BJ (cell line): Measurements from ENCODE around the gene UGGT1. TPM values are rescaled to one million over a fixed set of nuclear protein-coding genes. Genes with fewer than 3 reads are reported as not detected.

Experiments
- CTCF ChIA-PET: fragments of 350-600 bp; formaldehyde crosslinking; extraction: SDS; loops from one replicate; lab custom pipeline; 2021; ENCODE audit warnings: antibody characterized with exemption, inconsistent platforms; lab: Yijun Ruan, JAX
- POLR2A ChIA-PET: fragments of 300-600 bp; sonication (Branson Sonifier 250); formaldehyde crosslinking; extraction: SDS; loops from one replicate; lab custom pipeline; 2021; ENCODE audit warnings: antibody characterized with exemption; lab: Charles Lee
- DNase-seq: peaks from one replicate; pipeline ENCODE4 v3.0.0-alpha.2; 2011; ENCODE audit warnings: low read depth
- H3K27me3 ChIP-seq: 2 replicates; pipeline ENCODE4 v1.6.0; 2011; ENCODE audit warnings: low read length; ENCODE audit not compliant: control insufficient read depth, insufficient read depth
- H3K36me3 ChIP-seq: 2 replicates; pipeline ENCODE4 v1.5.1; 2011; ENCODE audit warnings: low read length; ENCODE audit not compliant: control insufficient read depth, insufficient read depth
- H3K4me3 ChIP-seq: 2 replicates; pipeline ENCODE4 v1.5.1; 2011; ENCODE audit warnings: low read depth, mild to moderate bottlenecking, control low read depth, low read length
- polyA plus RNA-seq: library from polyadenylated mRNA; depleted of rRNA; stranded (reverse); fragments of >200 nt; gene quantifications from 2 replicates; pipeline ENCODE4 v1.2.3, GENCODE V29; 2011
- TF ChIP-seq, protein P1 (sequence below): IDR thresholded peaks from 2 replicates; pipeline ENCODE4 v1.5.1; 2011; ENCODE audit warnings: low read depth, mild to moderate bottlenecking, control low read depth, inconsistent platforms, low read length, moderate library complexity; ENCODE audit not compliant: insufficient read depth

Gene UGGT1
- polyA plus RNA-seq, 1 experiment = 28.6 TPM

DNA sequence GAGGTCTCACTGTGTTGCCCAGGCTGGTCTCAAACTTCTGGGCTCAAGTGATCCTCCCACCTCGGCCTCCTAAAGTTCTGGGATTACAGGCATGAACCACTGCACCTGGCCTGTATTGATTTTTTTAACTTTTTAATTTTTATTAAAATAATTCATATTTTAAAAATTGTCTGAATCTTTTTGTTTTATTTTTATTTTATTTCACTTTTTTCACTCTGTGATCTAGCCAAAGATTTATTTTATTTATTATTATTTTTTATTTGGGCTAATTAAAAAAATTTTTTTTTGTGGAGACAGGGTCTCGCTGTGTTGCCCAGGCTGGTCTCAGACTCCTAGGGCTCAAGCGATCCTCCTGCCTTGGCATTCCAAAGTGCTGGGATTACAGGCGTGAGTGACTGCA lies 14.1 kb downstream of the UGGT1 start:
- POLR2A ChIA-PET = no interaction called here
- Histone ChIP-seq H3K36me3 (peaks cover under 1% of the 10 kb centered on the region), H3K4me3 (no peak overlapping the region), H3K27me3 (no peaks in the 10 kb centered on the region)
- CTCF ChIA-PET = interaction anchor here (1.4 kb wide), 1 partner anchor 22 kb away, joined by 3 read pairs; no protein-coding TSS in a partner anchor
- TF ChIP-seq, protein P1, sequence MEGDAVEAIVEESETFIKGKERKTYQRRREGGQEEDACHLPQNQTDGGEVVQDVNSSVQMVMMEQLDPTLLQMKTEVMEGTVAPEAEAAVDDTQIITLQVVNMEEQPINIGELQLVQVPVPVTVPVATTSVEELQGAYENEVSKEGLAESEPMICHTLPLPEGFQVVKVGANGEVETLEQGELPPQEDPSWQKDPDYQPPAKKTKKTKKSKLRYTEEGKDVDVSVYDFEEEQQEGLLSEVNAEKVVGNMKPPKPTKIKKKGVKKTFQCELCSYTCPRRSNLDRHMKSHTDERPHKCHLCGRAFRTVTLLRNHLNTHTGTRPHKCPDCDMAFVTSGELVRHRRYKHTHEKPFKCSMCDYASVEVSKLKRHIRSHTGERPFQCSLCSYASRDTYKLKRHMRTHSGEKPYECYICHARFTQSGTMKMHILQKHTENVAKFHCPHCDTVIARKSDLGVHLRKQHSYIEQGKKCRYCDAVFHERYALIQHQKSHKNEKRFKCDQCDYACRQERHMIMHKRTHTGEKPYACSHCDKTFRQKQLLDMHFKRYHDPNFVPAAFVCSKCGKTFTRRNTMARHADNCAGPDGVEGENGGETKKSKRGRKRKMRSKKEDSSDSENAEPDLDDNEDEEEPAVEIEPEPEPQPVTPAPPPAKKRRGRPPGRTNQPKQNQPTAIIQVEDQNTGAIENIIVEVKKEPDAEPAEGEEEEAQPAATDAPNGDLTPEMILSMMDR = no peak
- no peak for DNase-seq

DNA sequence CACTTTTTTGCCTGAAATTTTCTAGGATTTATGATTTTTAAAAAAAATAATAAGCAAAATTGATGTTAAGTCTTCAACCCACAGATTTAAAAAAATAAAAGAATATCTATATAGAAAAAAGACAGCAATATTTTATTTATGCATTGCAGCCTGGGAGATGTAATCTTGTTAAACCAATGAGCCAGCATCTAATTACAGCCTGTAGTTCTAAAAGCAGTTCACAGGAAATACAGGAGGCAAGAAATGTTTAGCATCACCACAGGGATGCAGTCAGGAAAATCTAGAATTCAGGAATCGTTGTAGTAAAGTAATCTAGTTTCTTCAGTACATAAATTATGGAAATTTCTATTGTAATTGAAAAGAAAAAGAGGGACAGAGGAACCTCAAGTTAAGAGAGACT lies 17.2 kb downstream of the UGGT1 start:
- ChIA-PET CTCF (no interaction called here), POLR2A (no interaction called here)
- Histone ChIP-seq H3K36me3 (peaks cover 3% of the 10 kb centered on the region), H3K27me3 (no peaks in the 10 kb centered on the region), H3K4me3 (no peak overlapping the region)
- DNase-seq = no peak
- TF ChIP-seq, protein P1 = no peak

DNA sequence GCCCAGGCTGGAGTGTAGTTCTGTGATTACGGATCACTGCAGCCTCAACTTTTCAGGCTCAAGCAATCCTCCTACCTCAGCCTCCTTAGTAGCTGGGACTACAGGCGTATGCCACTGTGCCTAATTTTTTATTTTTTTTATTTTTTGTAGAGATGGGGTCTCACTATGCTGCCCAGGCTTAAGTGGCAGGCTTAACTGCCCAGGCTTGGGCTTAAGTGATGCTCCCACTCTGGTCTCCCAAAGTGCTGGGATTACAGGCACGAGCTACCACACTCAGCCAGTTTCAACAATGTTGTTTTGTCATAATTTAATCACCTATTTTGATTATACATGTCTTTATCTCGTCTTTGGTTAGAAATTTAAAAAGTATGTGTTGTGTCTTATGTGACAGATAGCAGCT lies 18.2 kb downstream of the UGGT1 start:
- H3K27me3 ChIP-seq = no peaks in the 10 kb centered on the region
- ChIA-PET POLR2A (interaction anchor here (0.6 kb wide), 1 partner anchor 221 kb away, joined by 7 read pairs; no protein-coding TSS in a partner anchor), CTCF (no interaction called here)
- TF ChIP-seq, protein P1 = no peak
- no peak for DNase-seq
- H3K4me3 ChIP-seq = no peak overlapping the region
- peaks cover 3% of the 10 kb centered on the region for H3K36me3 ChIP-seq

DNA sequence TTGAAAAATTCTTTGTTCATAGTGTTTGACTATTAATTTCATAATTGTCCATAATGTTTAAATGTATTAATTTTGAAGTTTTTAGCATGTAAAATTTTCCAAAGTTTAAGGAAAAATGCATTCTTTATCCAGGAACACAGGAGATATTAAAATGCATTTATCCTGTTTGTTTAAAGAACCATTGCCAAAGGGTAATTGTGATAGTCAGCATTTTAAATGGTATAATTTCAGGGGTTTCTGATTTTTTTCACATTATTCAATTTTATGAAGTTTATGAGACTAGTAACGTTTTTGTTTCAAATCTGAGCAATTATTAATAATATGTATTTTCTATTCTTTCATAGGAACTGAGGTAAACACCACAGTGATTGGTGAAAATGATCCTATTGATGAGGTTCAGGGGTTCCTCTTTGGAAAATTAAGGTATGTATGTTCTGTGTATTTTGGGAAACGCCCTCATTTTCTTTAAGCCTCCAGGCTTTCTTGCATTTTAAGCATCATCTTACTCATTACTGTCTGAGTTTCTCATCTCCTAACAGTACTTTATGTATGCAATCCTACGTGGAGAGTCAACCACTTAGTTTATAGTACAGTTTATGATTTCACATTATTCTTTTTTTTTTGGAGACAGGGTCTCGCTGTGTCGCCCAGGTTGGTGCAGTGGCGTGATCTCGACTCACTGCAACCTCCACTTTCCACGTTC lies 25.1 kb downstream of the UGGT1 start:
- Histone ChIP-seq H3K27me3 (no peaks in the 10 kb centered on the region), H3K36me3 (peaks cover 3% of the 10 kb centered on the region), H3K4me3 (no peak overlapping the region)
- DNase-seq = no peak
- TF ChIP-seq, protein P1 = no peak
- POLR2A ChIA-PET = no interaction called here
- CTCF ChIA-PET = interaction anchor here (1.1 kb wide), 1 partner anchor 44 kb away, joined by 3 read pairs; no protein-coding TSS in a partner anchor

DNA sequence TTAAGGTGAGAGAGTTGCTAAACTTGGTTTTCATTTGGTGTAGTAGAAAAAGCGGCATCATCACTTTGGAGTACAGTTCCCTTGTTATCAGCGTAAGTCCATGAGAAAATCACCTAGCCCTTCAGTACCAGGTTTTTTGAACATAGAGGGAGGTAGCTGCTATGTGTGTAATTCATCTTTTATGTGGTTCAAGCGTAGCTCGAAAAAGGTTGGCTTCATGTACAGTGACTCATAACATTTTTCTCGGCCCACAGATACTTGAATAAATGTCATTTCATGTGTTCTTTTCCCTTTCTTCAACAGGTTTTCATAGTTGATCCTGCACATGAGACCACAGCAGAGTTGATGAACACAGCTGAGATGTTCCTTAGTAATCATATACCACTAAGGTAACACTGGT lies 43.6 kb downstream of the UGGT1 start:
- no peak overlapping the region for H3K4me3 ChIP-seq
- POLR2A ChIA-PET = no interaction called here
- peaks cover 16% of the 10 kb centered on the region for H3K36me3 ChIP-seq
- TF ChIP-seq, protein P1 = no peak
- CTCF ChIA-PET = interaction anchor here (0.5 kb wide), 1 partner anchor 70 kb away, joined by 4 read pairs; no protein-coding TSS in a partner anchor
- no peak for DNase-seq
- no peaks in the 10 kb centered on the region for H3K27me3 ChIP-seq
